GM23338 (cell line): ENCODE measurements around the gene SKA3. TPM values are rescaled to one million over a fixed set of nuclear protein-coding genes. Genes with fewer than 3 reads are reported as not detected.

Experiments used
- ATAC-seq: fragments of 200-7000 bp; cut with Tn5 transposase; 3 replicates; pipeline ENCODE4 v1.9.1; 2020
- DNase-seq: peaks from one replicate; pipeline ENCODE4 v3.0.0-alpha.2; 2015; ENCODE audit warnings: low spot score
- H2AFZ ChIP-seq: fragments of 200-600 bp; sonication (generic); 2 replicates; pipeline ENCODE4 v1.8.0; 2016; ENCODE audit warnings: antibody characterized with exemption, mild to moderate bottlenecking, moderate library complexity
- H3F3A ChIP-seq: fragments of 200-600 bp; sonication (generic); replicated peaks from 2 replicates; pipeline ENCODE4 v1.8.0; 2017; ENCODE audit warnings: antibody characterized with exemption, mixed run types, low read depth
- H3K27ac ChIP-seq: fragments of 200-600 bp; sonication (generic); 2 replicates; pipeline ENCODE4 v1.6.1; 2016; ENCODE audit warnings: low read depth
- H3K27me3 ChIP-seq: fragments of 200-600 bp; sonication (generic); 2 replicates; pipeline ENCODE4 v1.8.0; 2016; ENCODE audit warnings: mild to moderate bottlenecking, mixed run types, moderate library complexity; ENCODE audit not compliant: insufficient read depth
- H3K36me3 ChIP-seq: fragments of 200-600 bp; sonication (generic); 2 replicates; pipeline ENCODE4 v1.8.0; 2016; ENCODE audit warnings: mild to moderate bottlenecking; ENCODE audit not compliant: insufficient read depth
- H3K4me1 ChIP-seq: fragments of 200-600 bp; sonication (generic); 2 replicates; pipeline ENCODE4 v1.8.0; 2016; ENCODE audit warnings: mild to moderate bottlenecking, moderate library complexity; ENCODE audit not compliant: insufficient read depth
- H3K4me2 ChIP-seq: fragments of 200-600 bp; sonication (generic); 2 replicates; pipeline ENCODE4 v1.7.1; 2017; ENCODE audit warnings: mixed run types
- H3K4me3 ChIP-seq: fragments of 200-600 bp; sonication (generic); 2 replicates; pipeline ENCODE4 v1.6.1; 2016; ENCODE audit warnings: mixed run types
- H3K79me2 ChIP-seq: fragments of 200-600 bp; sonication (generic); replicated peaks from 2 replicates; pipeline ENCODE4 v1.8.0; 2017; ENCODE audit warnings: mild to moderate bottlenecking; ENCODE audit not compliant: insufficient read depth
- H3K9me2 ChIP-seq: fragments of 200-600 bp; sonication (generic); 2 replicates; pipeline ENCODE4 v1.8.0; 2017; ENCODE audit not compliant: insufficient read depth
- H4K20me1 ChIP-seq: fragments of 200-600 bp; sonication (generic); replicated peaks from 2 replicates; pipeline ENCODE4 v1.8.0; 2017; ENCODE audit warnings: mild to moderate bottlenecking; ENCODE audit not compliant: insufficient read depth
- H3K27ac Mint-ChIP-seq: 2 replicates; pipeline ENCODE4 v1.8.0; 2020; ENCODE audit warnings: inconsistent platforms, mild to moderate bottlenecking, moderate library complexity, mixed read lengths
- H3K27me3 Mint-ChIP-seq: 3 replicates; pipeline ENCODE4 v1.8.0; 2022; ENCODE audit warnings: low read depth, mild to moderate bottlenecking, moderate library complexity, mixed read lengths, inconsistent platforms; ENCODE audit not compliant: insufficient read depth, poor library complexity
- H3K36me3 Mint-ChIP-seq: 3 replicates; pipeline ENCODE4 v1.8.0; 2021; ENCODE audit warnings: low read depth, mild to moderate bottlenecking, inconsistent platforms, moderate library complexity, mixed read lengths
- H3K4me1 Mint-ChIP-seq: 3 replicates; pipeline ENCODE4 v1.8.0; 2020; ENCODE audit warnings: mild to moderate bottlenecking, inconsistent platforms, mixed read lengths
- H3K4me3 Mint-ChIP-seq: 3 replicates; pipeline ENCODE4 v1.8.0; 2021; ENCODE audit warnings: moderate library complexity, mild to moderate bottlenecking, inconsistent platforms, mixed read lengths
- H3K9me3 Mint-ChIP-seq: 3 replicates; pipeline ENCODE4 v1.8.0; 2020; ENCODE audit warnings: moderate library complexity, mild to moderate bottlenecking, inconsistent platforms, mixed read lengths
- CREB1 ChIP-seq: fragments of 250-450 bp; sonication (Bioruptor Pico); IDR thresholded peaks from 2 replicates; pipeline ENCODE4 v1.5.0; 2020; ENCODE audit warnings: low read depth, mild to moderate bottlenecking, moderate library complexity
- EZH2 ChIP-seq: fragments of 200-600 bp; sonication (generic); IDR thresholded peaks from one replicate; pipeline ENCODE4 v1.8.0; 2017; ENCODE audit warnings: antibody characterized with exemption, mild to moderate bottlenecking, low read depth; ENCODE audit not compliant: unreplicated experiment
- JUNB ChIP-seq: IDR thresholded peaks from one replicate; pipeline ENCODE4 v1.6.1; 2016; ENCODE audit warnings: antibody characterized with exemption; ENCODE audit not compliant: unreplicated experiment
- NANOG ChIP-seq: IDR thresholded peaks from 2 replicates; pipeline ENCODE4 v1.6.1; 2016; ENCODE audit warnings: antibody characterized with exemption, borderline replicate concordance
- POLR2AphosphoS5 ChIP-seq: IDR thresholded peaks from 2 replicates; pipeline ENCODE4 v1.6.1; 2016; ENCODE audit warnings: antibody characterized with exemption, low read depth
- STAT1 ChIP-seq: IDR thresholded peaks from one replicate; pipeline ENCODE4 v1.6.1; 2016; ENCODE audit warnings: antibody characterized with exemption; ENCODE audit not compliant: unreplicated experiment
- ZNF114 ChIP-seq: fragments of 250-450 bp; sonication (Bioruptor Pico); IDR thresholded peaks from 2 replicates; pipeline ENCODE4 v1.5.0; 2020; ENCODE audit warnings: mild to moderate bottlenecking, moderate library complexity
- polyA plus RNA-seq: library from polyadenylated mRNA; unstranded; fragments of >200 nt; fragmentation: Nextera tagmentation; extraction: Ambion mirVana; gene quantifications from 2 replicates; pipeline ENCODE4 v1.2.1, GENCODE V29; 2016
- total RNA-seq: library from RNA; depleted of rRNA; stranded (reverse); fragments of >200 nt; shearing (Covaris generic); gene quantifications from 2 replicates; pipeline ENCODE4 v1.2.3, GENCODE V29; 2014
- TF ChIP-seq, protein P1 (sequence below): IDR thresholded peaks from 2 replicates; pipeline ENCODE4 v1.6.1; 2016; ENCODE audit warnings: antibody characterized with exemption
- TF ChIP-seq, protein P2 (sequence below), 2 experiments: fragments of 200-600 bp in 1 of 2; sonication (generic) in 1 of 2; conservative IDR thresholded peaks; 2 replicates each; pipeline versions ENCODE4 v1.5.1 to v1.6.1; 2016 to 2017; ENCODE audit warnings: antibody characterized with exemption in 2 of 2, low read depth in 2 of 2, mild to moderate bottlenecking in 2 of 2, moderate library complexity in 1 of 2
- TF ChIP-seq, protein P3 (sequence below): IDR thresholded peaks from one replicate; pipeline ENCODE4 v1.6.1; 2018; ENCODE audit warnings: antibody characterized with exemption; ENCODE audit not compliant: unreplicated experiment
- TF ChIP-seq, protein P4 (sequence below): fragments of 250-450 bp; sonication (Bioruptor Pico); IDR thresholded peaks from 2 replicates; pipeline ENCODE4 v1.5.0; 2020; ENCODE audit warnings: mild to moderate bottlenecking, moderate library complexity

The SKA3 gene
- total and polyA plus RNA-seq, 2 experiments from 2014 or later, result 65.9 to 179 TPM

DNA sequence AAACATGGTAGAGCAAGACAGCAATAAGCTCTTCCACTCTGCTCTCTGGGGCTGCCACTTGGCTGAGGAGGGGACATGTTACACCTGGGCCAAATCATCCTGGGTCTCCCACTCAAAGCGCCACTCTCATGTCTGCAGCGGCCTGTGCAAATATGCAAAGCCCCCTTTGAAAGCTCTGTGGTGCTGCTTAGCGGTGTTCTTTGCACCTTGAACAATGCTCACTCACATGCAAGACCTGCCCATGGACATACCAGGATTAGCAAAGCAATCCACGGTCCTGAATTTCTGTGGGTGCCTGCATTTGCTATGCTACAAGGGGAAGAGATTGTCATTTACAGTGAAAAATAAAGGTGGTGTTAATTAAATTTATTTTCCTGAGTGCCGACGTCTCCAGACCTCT, 48.7 kb upstream of the SKA3 start:
- Histone ChIP-seq H2AFZ (no peak overlapping the region), H4K20me1 (no peaks in the 10 kb centered on the region), H3F3A (no peaks in the 10 kb centered on the region), H3K27me3 (no peaks in the 10 kb centered on the region), H3K27ac (no peak overlapping the region), H3K4me3 (no peak overlapping the region), H3K4me2 (no peak overlapping the region), H3K9me2 (peaks cover 8% of the 10 kb centered on the region; the same call in 1 of the 2 replicates), H3K4me1 (no peaks in the 10 kb centered on the region), H3K79me2 (no peaks in the 10 kb centered on the region), H3K36me3 (no peaks in the 10 kb centered on the region)
- ATAC-seq (no peak), DNase-seq (no peak)
- H3K9me3 Mint-ChIP-seq, result peaks cover 14% of the 10 kb centered on the region
- H3K4me1 Mint-ChIP-seq, result no peaks in the 10 kb centered on the region
- no peak overlapping the region for H3K27ac Mint-ChIP-seq
- H3K4me3 Mint-ChIP-seq, result no peak overlapping the region
- peaks cover 3% of the 10 kb centered on the region for H3K36me3 Mint-ChIP-seq
- H3K27me3 Mint-ChIP-seq, result peaks cover 4% of the 10 kb centered on the region
- no peak for TF ChIP-seq CREB1
- no peak for TF ChIP-seq JUNB
- TF ChIP-seq, protein P1, sequence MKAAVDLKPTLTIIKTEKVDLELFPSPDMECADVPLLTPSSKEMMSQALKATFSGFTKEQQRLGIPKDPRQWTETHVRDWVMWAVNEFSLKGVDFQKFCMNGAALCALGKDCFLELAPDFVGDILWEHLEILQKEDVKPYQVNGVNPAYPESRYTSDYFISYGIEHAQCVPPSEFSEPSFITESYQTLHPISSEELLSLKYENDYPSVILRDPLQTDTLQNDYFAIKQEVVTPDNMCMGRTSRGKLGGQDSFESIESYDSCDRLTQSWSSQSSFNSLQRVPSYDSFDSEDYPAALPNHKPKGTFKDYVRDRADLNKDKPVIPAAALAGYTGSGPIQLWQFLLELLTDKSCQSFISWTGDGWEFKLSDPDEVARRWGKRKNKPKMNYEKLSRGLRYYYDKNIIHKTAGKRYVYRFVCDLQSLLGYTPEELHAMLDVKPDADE, result no peak
- TF ChIP-seq STAT1, result no peak
- TF ChIP-seq, protein P2, sequence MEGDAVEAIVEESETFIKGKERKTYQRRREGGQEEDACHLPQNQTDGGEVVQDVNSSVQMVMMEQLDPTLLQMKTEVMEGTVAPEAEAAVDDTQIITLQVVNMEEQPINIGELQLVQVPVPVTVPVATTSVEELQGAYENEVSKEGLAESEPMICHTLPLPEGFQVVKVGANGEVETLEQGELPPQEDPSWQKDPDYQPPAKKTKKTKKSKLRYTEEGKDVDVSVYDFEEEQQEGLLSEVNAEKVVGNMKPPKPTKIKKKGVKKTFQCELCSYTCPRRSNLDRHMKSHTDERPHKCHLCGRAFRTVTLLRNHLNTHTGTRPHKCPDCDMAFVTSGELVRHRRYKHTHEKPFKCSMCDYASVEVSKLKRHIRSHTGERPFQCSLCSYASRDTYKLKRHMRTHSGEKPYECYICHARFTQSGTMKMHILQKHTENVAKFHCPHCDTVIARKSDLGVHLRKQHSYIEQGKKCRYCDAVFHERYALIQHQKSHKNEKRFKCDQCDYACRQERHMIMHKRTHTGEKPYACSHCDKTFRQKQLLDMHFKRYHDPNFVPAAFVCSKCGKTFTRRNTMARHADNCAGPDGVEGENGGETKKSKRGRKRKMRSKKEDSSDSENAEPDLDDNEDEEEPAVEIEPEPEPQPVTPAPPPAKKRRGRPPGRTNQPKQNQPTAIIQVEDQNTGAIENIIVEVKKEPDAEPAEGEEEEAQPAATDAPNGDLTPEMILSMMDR (conservative IDR thresholded peaks at IDR 0.05; ENCODE audit: low read depth in 2 of 2), result no peak
- TF ChIP-seq, protein P3, sequence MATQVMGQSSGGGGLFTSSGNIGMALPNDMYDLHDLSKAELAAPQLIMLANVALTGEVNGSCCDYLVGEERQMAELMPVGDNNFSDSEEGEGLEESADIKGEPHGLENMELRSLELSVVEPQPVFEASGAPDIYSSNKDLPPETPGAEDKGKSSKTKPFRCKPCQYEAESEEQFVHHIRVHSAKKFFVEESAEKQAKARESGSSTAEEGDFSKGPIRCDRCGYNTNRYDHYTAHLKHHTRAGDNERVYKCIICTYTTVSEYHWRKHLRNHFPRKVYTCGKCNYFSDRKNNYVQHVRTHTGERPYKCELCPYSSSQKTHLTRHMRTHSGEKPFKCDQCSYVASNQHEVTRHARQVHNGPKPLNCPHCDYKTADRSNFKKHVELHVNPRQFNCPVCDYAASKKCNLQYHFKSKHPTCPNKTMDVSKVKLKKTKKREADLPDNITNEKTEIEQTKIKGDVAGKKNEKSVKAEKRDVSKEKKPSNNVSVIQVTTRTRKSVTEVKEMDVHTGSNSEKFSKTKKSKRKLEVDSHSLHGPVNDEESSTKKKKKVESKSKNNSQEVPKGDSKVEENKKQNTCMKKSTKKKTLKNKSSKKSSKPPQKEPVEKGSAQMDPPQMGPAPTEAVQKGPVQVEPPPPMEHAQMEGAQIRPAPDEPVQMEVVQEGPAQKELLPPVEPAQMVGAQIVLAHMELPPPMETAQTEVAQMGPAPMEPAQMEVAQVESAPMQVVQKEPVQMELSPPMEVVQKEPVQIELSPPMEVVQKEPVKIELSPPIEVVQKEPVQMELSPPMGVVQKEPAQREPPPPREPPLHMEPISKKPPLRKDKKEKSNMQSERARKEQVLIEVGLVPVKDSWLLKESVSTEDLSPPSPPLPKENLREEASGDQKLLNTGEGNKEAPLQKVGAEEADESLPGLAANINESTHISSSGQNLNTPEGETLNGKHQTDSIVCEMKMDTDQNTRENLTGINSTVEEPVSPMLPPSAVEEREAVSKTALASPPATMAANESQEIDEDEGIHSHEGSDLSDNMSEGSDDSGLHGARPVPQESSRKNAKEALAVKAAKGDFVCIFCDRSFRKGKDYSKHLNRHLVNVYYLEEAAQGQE, result no peak
- no peak for TF ChIP-seq EZH2
- no peak for TF ChIP-seq ZNF114 (CRISPR knock-in tag)
- TF ChIP-seq, protein P4, sequence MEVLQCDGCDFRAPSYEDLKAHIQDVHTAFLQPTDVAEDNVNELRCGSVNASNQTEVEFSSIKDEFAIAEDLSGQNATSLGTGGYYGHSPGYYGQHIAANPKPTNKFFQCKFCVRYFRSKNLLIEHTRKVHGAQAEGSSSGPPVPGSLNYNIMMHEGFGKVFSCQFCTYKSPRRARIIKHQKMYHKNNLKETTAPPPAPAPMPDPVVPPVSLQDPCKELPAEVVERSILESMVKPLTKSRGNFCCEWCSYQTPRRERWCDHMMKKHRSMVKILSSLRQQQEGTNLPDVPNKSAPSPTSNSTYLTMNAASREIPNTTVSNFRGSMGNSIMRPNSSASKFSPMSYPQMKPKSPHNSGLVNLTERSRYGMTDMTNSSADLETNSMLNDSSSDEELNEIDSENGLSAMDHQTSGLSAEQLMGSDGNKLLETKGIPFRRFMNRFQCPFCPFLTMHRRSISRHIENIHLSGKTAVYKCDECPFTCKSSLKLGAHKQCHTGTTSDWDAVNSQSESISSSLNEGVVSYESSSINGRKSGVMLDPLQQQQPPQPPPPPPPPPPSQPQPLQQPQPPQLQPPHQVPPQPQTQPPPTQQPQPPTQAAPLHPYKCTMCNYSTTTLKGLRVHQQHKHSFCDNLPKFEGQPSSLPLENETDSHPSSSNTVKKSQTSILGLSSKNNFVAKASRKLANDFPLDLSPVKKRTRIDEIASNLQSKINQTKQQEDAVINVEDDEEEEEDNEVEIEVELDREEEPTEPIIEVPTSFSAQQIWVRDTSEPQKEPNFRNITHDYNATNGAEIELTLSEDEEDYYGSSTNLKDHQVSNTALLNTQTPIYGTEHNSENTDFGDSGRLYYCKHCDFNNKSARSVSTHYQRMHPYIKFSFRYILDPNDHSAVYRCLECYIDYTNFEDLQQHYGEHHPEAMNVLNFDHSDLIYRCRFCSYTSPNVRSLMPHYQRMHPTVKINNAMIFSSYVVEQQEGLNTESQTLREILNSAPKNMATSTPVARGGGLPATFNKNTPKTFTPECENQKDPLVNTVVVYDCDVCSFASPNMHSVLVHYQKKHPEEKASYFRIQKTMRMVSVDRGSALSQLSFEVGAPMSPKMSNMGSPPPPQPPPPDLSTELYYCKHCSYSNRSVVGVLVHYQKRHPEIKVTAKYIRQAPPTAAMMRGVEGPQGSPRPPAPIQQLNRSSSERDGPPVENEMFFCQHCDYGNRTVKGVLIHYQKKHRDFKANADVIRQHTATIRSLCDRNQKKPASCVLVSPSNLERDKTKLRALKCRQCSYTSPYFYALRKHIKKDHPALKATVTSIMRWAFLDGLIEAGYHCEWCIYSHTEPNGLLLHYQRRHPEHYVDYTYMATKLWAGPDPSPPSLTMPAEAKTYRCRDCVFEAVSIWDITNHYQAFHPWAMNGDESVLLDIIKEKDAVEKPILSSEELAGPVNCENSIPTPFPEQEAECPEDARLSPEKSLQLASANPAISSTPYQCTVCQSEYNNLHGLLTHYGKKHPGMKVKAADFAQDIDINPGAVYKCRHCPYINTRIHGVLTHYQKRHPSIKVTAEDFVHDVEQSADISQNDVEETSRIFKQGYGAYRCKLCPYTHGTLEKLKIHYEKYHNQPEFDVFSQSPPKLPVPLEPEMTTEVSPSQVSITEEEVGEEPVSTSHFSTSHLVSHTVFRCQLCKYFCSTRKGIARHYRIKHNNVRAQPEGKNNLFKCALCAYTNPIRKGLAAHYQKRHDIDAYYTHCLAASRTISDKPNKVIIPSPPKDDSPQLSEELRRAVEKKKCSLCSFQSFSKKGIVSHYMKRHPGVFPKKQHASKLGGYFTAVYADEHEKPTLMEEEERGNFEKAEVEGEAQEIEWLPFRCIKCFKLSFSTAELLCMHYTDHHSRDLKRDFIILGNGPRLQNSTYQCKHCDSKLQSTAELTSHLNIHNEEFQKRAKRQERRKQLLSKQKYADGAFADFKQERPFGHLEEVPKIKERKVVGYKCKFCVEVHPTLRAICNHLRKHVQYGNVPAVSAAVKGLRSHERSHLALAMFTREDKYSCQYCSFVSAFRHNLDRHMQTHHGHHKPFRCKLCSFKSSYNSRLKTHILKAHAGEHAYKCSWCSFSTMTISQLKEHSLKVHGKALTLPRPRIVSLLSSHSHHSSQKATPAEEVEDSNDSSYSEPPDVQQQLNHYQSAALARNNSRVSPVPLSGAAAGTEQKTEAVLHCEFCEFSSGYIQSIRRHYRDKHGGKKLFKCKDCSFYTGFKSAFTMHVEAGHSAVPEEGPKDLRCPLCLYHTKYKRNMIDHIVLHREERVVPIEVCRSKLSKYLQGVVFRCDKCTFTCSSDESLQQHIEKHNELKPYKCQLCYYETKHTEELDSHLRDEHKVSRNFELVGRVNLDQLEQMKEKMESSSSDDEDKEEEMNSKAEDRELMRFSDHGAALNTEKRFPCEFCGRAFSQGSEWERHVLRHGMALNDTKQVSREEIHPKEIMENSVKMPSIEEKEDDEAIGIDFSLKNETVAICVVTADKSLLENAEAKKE (CRISPR knock-in tag), result no peak
- no peak for TF ChIP-seq POLR2AphosphoS5
- no peak for TF ChIP-seq NANOG
